A549 (cell line): ENCODE results near the gene AMPD3.

ENCODE experiments used
- BCL3 ChIP-seq: fragments of >200 bp; sonication (Bioruptor Twin); formaldehyde crosslinking; IDR thresholded peaks from 3 replicates; pipeline ENCODE4 v1.6.1; 2016
- CBX8 ChIP-seq: fragments of 200-600 bp; sonication (generic); IDR thresholded peaks from 2 replicates; pipeline ENCODE4 v1.6.1; 2016
- EP300 ChIP-seq, 2 experiments: fragments of >200 bp; sonication (Bioruptor Twin); formaldehyde crosslinking; IDR thresholded peaks; 2 replicates in 1 of 2; 3 replicates in 1 of 2; pipeline ENCODE4 v1.6.1; 2016 to 2017
- MAFK ChIP-seq: fragments of 450-650 bp; IDR thresholded peaks from 2 replicates; pipeline ENCODE4 v1.6.1; 2014; ENCODE audit not compliant: partially characterized antibody
- POLR2AphosphoS2 ChIP-seq: conservative IDR thresholded peaks from 2 replicates; pipeline ENCODE4 v1.6.1; 2012; ENCODE audit warnings: low read length, improper control_type of control experiment, inconsistent platforms
- RNF2 ChIP-seq: fragments of 200-600 bp; sonication (generic); IDR thresholded peaks from 2 replicates; pipeline ENCODE4 v1.6.1; 2016; ENCODE audit warnings: low read depth, mild to moderate bottlenecking, antibody characterized with exemption, moderate library complexity, borderline replicate concordance
- TF ChIP-seq, protein P1 (sequence below): fragments of 200-600 bp; sonication (generic); IDR thresholded peaks from 2 replicates; pipeline ENCODE4 v1.6.1; 2016; ENCODE audit warnings: antibody characterized with exemption, mild to moderate bottlenecking, moderate library complexity
- TF ChIP-seq, protein P2 (sequence below): fragments of >200 bp; sonication (Bioruptor Twin); formaldehyde crosslinking; IDR thresholded peaks from 3 replicates; pipeline ENCODE4 v1.5.1; 2016

DNA sequence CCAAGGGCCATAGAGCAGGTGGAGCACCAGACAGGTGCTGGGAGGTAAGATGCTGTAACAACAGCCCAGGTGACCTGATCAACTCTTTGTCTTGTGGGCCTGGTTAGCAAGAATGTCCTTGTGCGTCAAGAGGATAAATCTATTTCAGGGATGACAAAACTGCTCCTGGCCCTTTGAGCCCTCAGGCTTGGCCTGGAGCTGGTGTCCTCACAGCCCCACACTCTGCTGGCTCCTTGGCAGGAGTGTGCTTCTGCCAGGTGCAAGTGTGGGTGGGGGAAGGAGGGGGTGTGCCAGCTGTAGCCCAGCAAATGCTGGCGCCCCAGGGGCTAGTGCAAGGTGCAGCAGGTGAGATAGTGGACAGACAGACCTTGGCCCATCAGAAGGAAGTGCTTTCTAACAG is 19.5 kb downstream of the AMPD3 start:
- TF ChIP-seq, protein P1, sequence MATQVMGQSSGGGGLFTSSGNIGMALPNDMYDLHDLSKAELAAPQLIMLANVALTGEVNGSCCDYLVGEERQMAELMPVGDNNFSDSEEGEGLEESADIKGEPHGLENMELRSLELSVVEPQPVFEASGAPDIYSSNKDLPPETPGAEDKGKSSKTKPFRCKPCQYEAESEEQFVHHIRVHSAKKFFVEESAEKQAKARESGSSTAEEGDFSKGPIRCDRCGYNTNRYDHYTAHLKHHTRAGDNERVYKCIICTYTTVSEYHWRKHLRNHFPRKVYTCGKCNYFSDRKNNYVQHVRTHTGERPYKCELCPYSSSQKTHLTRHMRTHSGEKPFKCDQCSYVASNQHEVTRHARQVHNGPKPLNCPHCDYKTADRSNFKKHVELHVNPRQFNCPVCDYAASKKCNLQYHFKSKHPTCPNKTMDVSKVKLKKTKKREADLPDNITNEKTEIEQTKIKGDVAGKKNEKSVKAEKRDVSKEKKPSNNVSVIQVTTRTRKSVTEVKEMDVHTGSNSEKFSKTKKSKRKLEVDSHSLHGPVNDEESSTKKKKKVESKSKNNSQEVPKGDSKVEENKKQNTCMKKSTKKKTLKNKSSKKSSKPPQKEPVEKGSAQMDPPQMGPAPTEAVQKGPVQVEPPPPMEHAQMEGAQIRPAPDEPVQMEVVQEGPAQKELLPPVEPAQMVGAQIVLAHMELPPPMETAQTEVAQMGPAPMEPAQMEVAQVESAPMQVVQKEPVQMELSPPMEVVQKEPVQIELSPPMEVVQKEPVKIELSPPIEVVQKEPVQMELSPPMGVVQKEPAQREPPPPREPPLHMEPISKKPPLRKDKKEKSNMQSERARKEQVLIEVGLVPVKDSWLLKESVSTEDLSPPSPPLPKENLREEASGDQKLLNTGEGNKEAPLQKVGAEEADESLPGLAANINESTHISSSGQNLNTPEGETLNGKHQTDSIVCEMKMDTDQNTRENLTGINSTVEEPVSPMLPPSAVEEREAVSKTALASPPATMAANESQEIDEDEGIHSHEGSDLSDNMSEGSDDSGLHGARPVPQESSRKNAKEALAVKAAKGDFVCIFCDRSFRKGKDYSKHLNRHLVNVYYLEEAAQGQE, result no peak
- TF ChIP-seq EP300 (IDR thresholded peaks at IDR 0.05) (no peak), RNF2 (no peak), BCL3 (no peak), POLR2AphosphoS2 (no peak), MAFK (no peak), CBX8 (no peak)
- TF ChIP-seq, protein P2, sequence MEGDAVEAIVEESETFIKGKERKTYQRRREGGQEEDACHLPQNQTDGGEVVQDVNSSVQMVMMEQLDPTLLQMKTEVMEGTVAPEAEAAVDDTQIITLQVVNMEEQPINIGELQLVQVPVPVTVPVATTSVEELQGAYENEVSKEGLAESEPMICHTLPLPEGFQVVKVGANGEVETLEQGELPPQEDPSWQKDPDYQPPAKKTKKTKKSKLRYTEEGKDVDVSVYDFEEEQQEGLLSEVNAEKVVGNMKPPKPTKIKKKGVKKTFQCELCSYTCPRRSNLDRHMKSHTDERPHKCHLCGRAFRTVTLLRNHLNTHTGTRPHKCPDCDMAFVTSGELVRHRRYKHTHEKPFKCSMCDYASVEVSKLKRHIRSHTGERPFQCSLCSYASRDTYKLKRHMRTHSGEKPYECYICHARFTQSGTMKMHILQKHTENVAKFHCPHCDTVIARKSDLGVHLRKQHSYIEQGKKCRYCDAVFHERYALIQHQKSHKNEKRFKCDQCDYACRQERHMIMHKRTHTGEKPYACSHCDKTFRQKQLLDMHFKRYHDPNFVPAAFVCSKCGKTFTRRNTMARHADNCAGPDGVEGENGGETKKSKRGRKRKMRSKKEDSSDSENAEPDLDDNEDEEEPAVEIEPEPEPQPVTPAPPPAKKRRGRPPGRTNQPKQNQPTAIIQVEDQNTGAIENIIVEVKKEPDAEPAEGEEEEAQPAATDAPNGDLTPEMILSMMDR, result no peak
